Common myeloid progenitor, CD34-positive (primary cell): ENCODE measurements around the gene PDIA4.
"Not testable (repeated sequence)": the region's sequence is repeated elsewhere in the genome, so short reads cannot be mapped to it uniquely, and the experiment has no call there.

Experiments
- CTCF ChIA-PET: fragments of 350-600 bp; sonication (Branson Sonifier 250); formaldehyde crosslinking; loops from one replicate; lab custom pipeline; 2021; ENCODE audit warnings: antibody characterized with exemption; lab: Charles Lee
- POLR2A ChIA-PET: fragments of 350-600 bp; sonication (Branson Sonifier 250); formaldehyde crosslinking; loops from one replicate; lab custom pipeline; 2021; ENCODE audit warnings: antibody characterized with exemption; lab: Charles Lee
- DNase-seq, 3 donors: peaks; one replicate each; pipeline versions ENCODE4 v3.0.0 to v3.0.0-alpha.2; 2013
- H3K27ac ChIP-seq, 2 experiments: 1 replicate in 1 of 2; 2 replicates in 1 of 2; pipeline ENCODE4 v1.7.0; 2013; ENCODE audit warnings: inconsistent platforms in 2 of 2, low read length in 2 of 2, mild to moderate bottlenecking in 2 of 2, low read depth in 1 of 2, moderate library complexity in 1 of 2; ENCODE audit not compliant: severe bottlenecking in 2 of 2, insufficient read depth in 1 of 2, poor library complexity in 1 of 2
- H3K27me3 ChIP-seq, 5 experiments: replicated peaks in 2 of 5; 1 replicate in 3 of 5; 2 replicates in 2 of 5; pipeline versions ENCODE4 v1.6.1 to v1.7.0; 2013; ENCODE audit warnings: low read length in 4 of 5, mild to moderate bottlenecking in 2 of 5, moderate library complexity in 2 of 5, inconsistent platforms in 1 of 5; ENCODE audit not compliant: insufficient read depth in 5 of 5, control insufficient read depth in 4 of 5
- H3K36me3 ChIP-seq, 4 experiments: 1 replicate in 2 of 4; 2 replicates in 2 of 4; pipeline versions ENCODE4 v1.6.1 to v1.7.0; 2013; ENCODE audit warnings: low read length in 3 of 4, control low read depth in 1 of 4, mild to moderate bottlenecking in 1 of 4; ENCODE audit not compliant: control insufficient read depth in 4 of 4, insufficient read depth in 4 of 4
- H3K4me1 ChIP-seq, 4 experiments: 1 replicate in 3 of 4; 2 replicates in 1 of 4; pipeline versions ENCODE4 v1.6.1 to v1.7.1; 2013; ENCODE audit warnings: low read length in 3 of 4, mild to moderate bottlenecking in 3 of 4, control low read depth in 1 of 4, inconsistent platforms in 1 of 4, moderate library complexity in 1 of 4; ENCODE audit not compliant: control insufficient read depth in 4 of 4, insufficient read depth in 4 of 4; ENCODE audit errors: control extremely low read depth in 1 of 4
- H3K4me3 ChIP-seq, 7 experiments: 1 replicate in 4 of 7; 2 replicates in 3 of 7; pipeline versions ENCODE4 v1.5.1 to v1.7.0; 2013; ENCODE audit warnings: mild to moderate bottlenecking in 7 of 7, low read length in 6 of 7, moderate library complexity in 6 of 7, inconsistent platforms in 2 of 7, low read depth in 2 of 7, control low read depth in 1 of 7; ENCODE audit not compliant: insufficient read depth in 4 of 7, control insufficient read depth in 1 of 7; ENCODE audit errors: extremely low read depth in 1 of 7
- H3K9me3 ChIP-seq, 5 experiments: 1 replicate in 4 of 5; 2 replicates in 1 of 5; pipeline versions ENCODE4 v1.6.1 to v1.7.1; 2013; ENCODE audit warnings: low read length in 4 of 5, mild to moderate bottlenecking in 2 of 5, inconsistent platforms in 1 of 5, low read depth in 1 of 5, moderate library complexity in 1 of 5; ENCODE audit not compliant: control insufficient read depth in 4 of 5, insufficient read depth in 2 of 5; ENCODE audit errors: control extremely low read depth in 1 of 5
- WGBS: methylation state at CpG from one replicate; pipeline ENCODE4 v1.1.5; 2013; ENCODE audit not compliant: insufficient coverage; 5-methylcytosine and 5-hydroxymethylcytosine counted together

The PDIA4 gene

GRCh38 chr7:149038641-149039040 lies 10.3 kb upstream of the PDIA4 start:
- H3K9me3 ChIP-seq, H3K27ac ChIP-seq, H3K4me3 ChIP-seq, POLR2A ChIA-PET, H3K27me3 ChIP-seq, H3K36me3 ChIP-seq, CTCF ChIA-PET, DNase-seq, H3K4me1 ChIP-seq: not testable (repeated sequence)
- 93% methylated on average over 22 of the region's 32 CpGs for WGBS

GRCh38 chr7:149036676-149037075 lies 8.4 kb upstream of the PDIA4 start:
- no peaks in the 10 kb centered on the region for H3K27me3 ChIP-seq
- CTCF ChIA-PET = no interaction called here
- POLR2A ChIA-PET = no interaction called here

GRCh38 chr7:149031353-149031910 lies 3.1 kb upstream of the PDIA4 start:
- no CpG with 5 or more reads among the region's 3 CpGs for WGBS
- no peak for DNase-seq
- no peak overlapping the region for H3K4me3 ChIP-seq
- no peak overlapping the region for H3K27ac ChIP-seq
- ChIA-PET POLR2A (no interaction called here), CTCF (no interaction called here)
- no peaks in the 10 kb centered on the region for H3K9me3 ChIP-seq
- peaks cover 0 to 1% (median 0%) of the 10 kb centered on the region in 5 experiments for H3K27me3 ChIP-seq
- no peaks in the 10 kb centered on the region for H3K36me3 ChIP-seq
- peaks cover 11 to 22% (median 18%) of the 10 kb centered on the region in 4 experiments for H3K4me1 ChIP-seq

More at GRCh38 chr7:149036676-149037075, 8.4 kb upstream of the PDIA4 start:
- Histone ChIP-seq H3K27ac (no peak overlapping the region), H3K36me3 (no peaks in the 10 kb centered on the region), H3K9me3 (peaks cover 0 to 5% (median 2%) of the 10 kb centered on the region in 5 experiments), H3K4me1 (no peaks in the 10 kb centered on the region), H3K4me3 (no peak overlapping the region)
- no peak for DNase-seq
- WGBS = 100% methylated on average over 1 of the region's 1 CpG

DNA sequence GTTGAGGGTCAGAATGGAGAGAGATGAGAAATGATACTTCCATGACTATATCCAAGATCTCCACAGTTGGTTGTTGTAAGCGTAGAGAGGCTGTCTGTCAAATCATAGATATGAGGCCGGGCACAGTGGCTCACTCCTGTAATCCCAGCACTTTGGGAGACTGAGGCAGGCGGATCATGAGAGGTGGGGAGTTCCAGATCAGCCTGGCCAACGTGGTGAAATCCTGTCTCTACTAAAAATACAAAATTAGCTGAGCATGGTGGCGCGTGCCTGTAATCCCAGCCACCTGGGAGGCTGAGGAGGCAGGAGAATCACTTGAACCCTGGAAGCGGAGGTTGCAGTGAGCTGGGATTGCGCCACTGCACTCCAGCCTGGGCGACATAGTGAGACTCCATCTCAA lies 2.1 kb upstream of the PDIA4 start:
- H3K36me3 ChIP-seq, H3K9me3 ChIP-seq, H3K4me3 ChIP-seq, POLR2A ChIA-PET, H3K27me3 ChIP-seq, H3K27ac ChIP-seq, DNase-seq: not testable (repeated sequence)
- over 99% methylated on average over 9 of the region's 9 CpGs for WGBS
- CTCF ChIA-PET = interaction anchor here (0.6 to 3.7 kb wide), 3 partner anchors 18 to 61 kb away, joined by 3 to 15 read pairs (median 4); no protein-coding TSS in a partner anchor
- peaks cover 11 to 22% (median 18%) of the 10 kb centered on the region in 4 experiments for H3K4me1 ChIP-seq

- Histone ChIP-seq H3K4me3 (peak overlapping the region; percentile 65 to 96 (median 87)), H3K4me1 (peaks cover 11 to 22% (median 18%) of the 10 kb centered on the region in 4 experiments), H3K36me3 (peaks cover 0 to 25% (median 0%) of the 10 kb centered on the region in 4 experiments), H3K9me3 (no peaks in the 10 kb centered on the region), H3K27me3 (peaks cover 0 to 1% (median 0%) of the 10 kb centered on the region in 5 experiments), H3K27ac (peak overlapping the region; percentile 75 to 91)
- WGBS = under 1% methylated on average over 40 of the region's 43 CpGs
- ChIA-PET CTCF (interaction anchor here (0.9 to 4.9 kb wide), 4 partner anchors 10 to 98 kb away, joined by 3 to 30 read pairs (median 9); no protein-coding TSS in a partner anchor), POLR2A (no interaction called here)
- DNase-seq = peak in 1 of 3 donors; percentile 20
Observed at GRCh38 chr7:149027611-149028345, 527 bp downstream of the PDIA4 start.

DNA sequence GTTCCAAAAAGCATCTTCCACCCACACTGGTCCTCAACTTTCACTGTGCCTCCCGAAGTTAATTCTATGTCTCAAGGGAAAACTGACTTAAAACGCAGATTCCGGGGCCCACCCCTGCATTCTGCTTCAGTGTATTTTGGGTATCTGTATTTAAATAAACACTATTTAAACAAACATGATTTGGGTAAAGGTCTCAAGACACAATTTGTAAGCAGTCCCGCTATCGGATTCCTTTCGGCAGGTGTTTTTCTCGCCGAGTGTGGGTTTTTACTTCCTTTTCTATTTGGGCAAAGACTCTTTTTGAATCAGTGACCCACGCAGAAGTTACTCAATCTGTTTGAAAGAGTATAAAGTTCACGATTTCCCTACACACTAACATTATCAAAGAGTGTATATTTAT lies 1.2 kb downstream of the PDIA4 start:
- no peaks in the 10 kb centered on the region for H3K9me3 ChIP-seq
- peaks cover 0 to 30% (median 0%) of the 10 kb centered on the region in 4 experiments for H3K36me3 ChIP-seq
- ChIA-PET POLR2A (no interaction called here), CTCF (interaction anchor here (0.9 to 4.9 kb wide), 4 partner anchors 9 to 99 kb away, joined by 3 to 30 read pairs (median 9); no protein-coding TSS in a partner anchor)
- peaks cover 0 to 1% (median 0%) of the 10 kb centered on the region in 5 experiments for H3K27me3 ChIP-seq
- peak overlapping the region in 6 of 7 experiments; percentile 85 to 96 (median 89) for H3K4me3 ChIP-seq
- DNase-seq = peak in 1 of 3 donors; percentile 24
- peak overlapping the region in 1 of 2 experiments; percentile 91 for H3K27ac ChIP-seq
- WGBS = no CpG with 5 or more reads among the region's 10 CpGs
- peaks cover 11 to 22% (median 18%) of the 10 kb centered on the region in 4 experiments for H3K4me1 ChIP-seq

- H3K27me3 ChIP-seq = no peaks in the 10 kb centered on the region
- no peaks in the 10 kb centered on the region for H3K9me3 ChIP-seq
- H3K27ac ChIP-seq = no peak overlapping the region
- H3K36me3 ChIP-seq = peaks cover 2 to 47% (median 16%) of the 10 kb centered on the region in 4 experiments
- ChIA-PET POLR2A (no interaction called here), CTCF (interaction anchor here (1.2 to 1.8 kb wide), 3 partner anchors 11 to 42 kb away, joined by 3 to 6 read pairs (median 5); no protein-coding TSS in a partner anchor)
- DNase-seq = no peak
- peaks cover 9 to 14% (median 12%) of the 10 kb centered on the region in 4 experiments for H3K4me1 ChIP-seq
- no peak overlapping the region for H3K4me3 ChIP-seq
- WGBS = 92% methylated on average over 7 of the region's 7 CpGs
Observed at GRCh38 chr7:149023662-149024061, 4.6 kb downstream of the PDIA4 start.
